H1 (cell line): Measurements from ENCODE around the gene HECTD1. TPM values are rescaled to one million over a fixed set of nuclear protein-coding genes. Genes with fewer than 3 reads are reported as not detected.

Source experiments
- CTCF ChIA-PET: fragments of 300-600 bp; sonication (Branson Sonifier 250); formaldehyde crosslinking; loops from one replicate; lab custom pipeline; 2021; ENCODE audit not compliant: partially characterized antibody; lab: Charles Lee
- POLR2A ChIA-PET: fragments of 300-600 bp; sonication (Branson Sonifier 250); formaldehyde crosslinking; loops from one replicate; lab custom pipeline; 2021; ENCODE audit warnings: inconsistent platforms; ENCODE audit not compliant: partially characterized antibody; lab: Charles Lee
- DNase-seq, 2 experiments: peaks; one replicate each; pipeline versions ENCODE4 v3.0.0 to v3.0.0-alpha.2; 2010 to 2022; ENCODE audit warnings: low spot score in 2 of 2, low read depth in 1 of 2, mixed read lengths in 1 of 2
- FAIRE-seq: peaks from 2 replicates; lab custom pipeline; 2011; peaks lifted over from hg19 to GRCh38; lab: Jason Lieb, UNC
- H2AFZ ChIP-seq: 2 replicates; pipeline ENCODE4 v1.8.1; 2012; ENCODE audit warnings: low read length, inconsistent platforms
- H2AK5ac ChIP-seq: 2 replicates; pipeline ENCODE4 v1.6.1; 2013; ENCODE audit warnings: low read depth, low read length
- H2BK120ac ChIP-seq: replicated peaks from 2 replicates; pipeline ENCODE3; 2013; ENCODE audit warnings: low read depth, low read length, inconsistent platforms
- H2BK12ac ChIP-seq: 2 replicates; pipeline ENCODE4 v1.6.1; 2013; ENCODE audit warnings: low read depth, low read length
- H2BK15ac ChIP-seq: 2 replicates; pipeline ENCODE4 v1.6.1; 2013; ENCODE audit warnings: low read length
- H2BK20ac ChIP-seq: 2 replicates; pipeline ENCODE4 v1.6.1; 2013; ENCODE audit warnings: low read length
- H2BK5ac ChIP-seq: 2 replicates; pipeline ENCODE4 v1.6.1; 2013; ENCODE audit warnings: low read depth, low read length
- H3K14ac ChIP-seq: 2 replicates; pipeline ENCODE4 v1.6.1; 2013; ENCODE audit warnings: inconsistent platforms; ENCODE audit not compliant: insufficient read length
- H3K18ac ChIP-seq: 2 replicates; pipeline ENCODE4 v1.6.1; 2013; ENCODE audit warnings: low read length; ENCODE audit errors: extremely low read depth
- H3K23ac ChIP-seq: 2 replicates; pipeline ENCODE4 v1.6.1; 2013; ENCODE audit warnings: inconsistent platforms; ENCODE audit not compliant: insufficient read length
- H3K23me2 ChIP-seq: 2 replicates; pipeline ENCODE4 v1.6.1; 2013; ENCODE audit warnings: low read depth, low read length
- H3K27ac ChIP-seq: 2 replicates; pipeline ENCODE4 v1.6.1; 2011; ENCODE audit warnings: low read depth, low read length, inconsistent platforms
- H3K27me3 ChIP-seq, 4 experiments: replicated peaks in 1 of 4; 1 replicate in 1 of 4; 2 replicates in 3 of 4; pipeline versions ENCODE4 v1.6.1 to v1.8.1; 2011 to 2013; ENCODE audit warnings: low read length in 3 of 4, mild to moderate bottlenecking in 3 of 4, inconsistent platforms in 2 of 4, mixed read lengths in 2 of 4, moderate library complexity in 1 of 4; ENCODE audit not compliant: control insufficient read depth in 3 of 4, insufficient read depth in 3 of 4; ENCODE audit errors: extremely low read depth in 1 of 4
- H3K36me3 ChIP-seq, 4 experiments: 2 replicates each; pipeline versions ENCODE4 v1.6.1 to v1.8.1; 2011 to 2013; ENCODE audit warnings: mild to moderate bottlenecking in 4 of 4, low read length in 3 of 4, moderate library complexity in 2 of 4, control low read depth in 1 of 4, inconsistent platforms in 1 of 4; ENCODE audit not compliant: insufficient read depth in 4 of 4, control insufficient read depth in 2 of 4
- H3K4ac ChIP-seq: replicated peaks from 2 replicates; pipeline ENCODE3; 2013; ENCODE audit warnings: low read length, low read depth, mixed read lengths, inconsistent platforms; ENCODE audit not compliant: insufficient read length
- H3K4me1 ChIP-seq, 4 experiments: replicated peaks in 1 of 4; 1 replicate in 1 of 4; 2 replicates in 3 of 4; pipeline versions ENCODE4 v1.6.1 to v1.8.1; 2011 to 2013; ENCODE audit warnings: low read length in 3 of 4, inconsistent platforms in 2 of 4, mixed read lengths in 1 of 4; ENCODE audit not compliant: insufficient read depth in 4 of 4, control insufficient read depth in 3 of 4
- H3K4me2 ChIP-seq, 2 experiments: 2 replicates each; pipeline versions ENCODE4 v1.6.1 to v1.8.1; 2011 to 2013; ENCODE audit warnings: low read depth in 2 of 2, low read length in 2 of 2, control low read depth in 1 of 2, inconsistent platforms in 1 of 2, mild to moderate bottlenecking in 1 of 2; ENCODE audit not compliant: insufficient read depth in 1 of 2
- H3K4me3 ChIP-seq, 4 experiments: fragments of 200-600, 300-600 bp in 1 of 4; sonication (generic), shearing (Covaris generic), sonication (Bioruptor Twin) in 1 of 4; 2 replicates each; pipeline versions ENCODE4 v1.5.1 to v1.8.1; 2011 to 2016; ENCODE audit warnings: low read length in 4 of 4, low read depth in 3 of 4, control low read depth in 2 of 4, inconsistent platforms in 2 of 4, mild to moderate bottlenecking in 2 of 4, mixed read lengths in 1 of 4, moderate library complexity in 1 of 4; ENCODE audit not compliant: insufficient read depth in 2 of 4; ENCODE audit errors: extremely low read depth in 1 of 4
- H3K56ac ChIP-seq: replicated peaks from 2 replicates; pipeline ENCODE3; 2013; ENCODE audit warnings: low read depth, mild to moderate bottlenecking, mixed read lengths, low read length, inconsistent platforms; ENCODE audit not compliant: insufficient read length
- H3K79me1 ChIP-seq: 2 replicates; pipeline ENCODE4 v1.6.1; 2013; ENCODE audit warnings: low read depth, low read length, control low read depth
- H3K79me2 ChIP-seq, 2 experiments: 2 replicates each; pipeline versions ENCODE4 v1.6.1 to v1.8.1; 2012 to 2013; ENCODE audit warnings: low read length in 2 of 2, mild to moderate bottlenecking in 2 of 2, inconsistent platforms in 1 of 2; ENCODE audit not compliant: insufficient read depth in 2 of 2, control insufficient read depth in 1 of 2
- H3K9ac ChIP-seq, 4 experiments: replicated peaks in 1 of 4; 1 replicate in 1 of 4; 2 replicates in 3 of 4; pipeline versions ENCODE4 v1.6.1 to v1.8.1; 2011 to 2013; ENCODE audit warnings: low read depth in 3 of 4, low read length in 3 of 4, control low read depth in 2 of 4, mild to moderate bottlenecking in 2 of 4, moderate library complexity in 2 of 4, inconsistent platforms in 1 of 4; ENCODE audit errors: extremely low read depth in 1 of 4
- H3K9me3 ChIP-seq, 2 experiments: 2 replicates each; pipeline versions ENCODE4 v1.6.1 to v1.8.1; 2012 to 2013; ENCODE audit warnings: mild to moderate bottlenecking in 2 of 2, moderate library complexity in 2 of 2, control low read depth in 1 of 2, inconsistent platforms in 1 of 2, low read depth in 1 of 2, low read length in 1 of 2, mixed read lengths in 1 of 2; ENCODE audit not compliant: insufficient read depth in 2 of 2
- H4K20me1 ChIP-seq, 2 experiments: replicated peaks in 1 of 2; 2 replicates each; pipeline versions ENCODE3 to v1.8.1; 2011 to 2013; ENCODE audit warnings: inconsistent platforms in 2 of 2, low read length in 2 of 2, mild to moderate bottlenecking in 1 of 2; ENCODE audit not compliant: insufficient read depth in 2 of 2, control insufficient read depth in 1 of 2
- H4K5ac ChIP-seq: 2 replicates; pipeline ENCODE4 v1.6.1; 2013; ENCODE audit warnings: low read length, low read depth, mixed read lengths, inconsistent platforms; ENCODE audit not compliant: insufficient read length
- H4K8ac ChIP-seq: 2 replicates; pipeline ENCODE4 v1.8.0; 2013; ENCODE audit warnings: mild to moderate bottlenecking, moderate library complexity, low read length, inconsistent platforms; ENCODE audit not compliant: insufficient read depth; ENCODE audit errors: extremely low read depth
- H4K91ac ChIP-seq: replicated peaks from 2 replicates; pipeline ENCODE3; 2013; ENCODE audit warnings: low read length, mixed read lengths, inconsistent platforms; ENCODE audit not compliant: insufficient read length
- ASH2L ChIP-seq: fragments of 200-600, 300-600 bp; sonication (generic); IDR thresholded peaks from one replicate; pipeline ENCODE4 v1.7.1; 2017; ENCODE audit warnings: low read length
- CBX8 ChIP-seq: fragments of 300-800, 300-1000 bp; sonication (generic); IDR thresholded peaks from 2 replicates; pipeline ENCODE4 v1.7.1; 2016; ENCODE audit warnings: low read depth, low read length, borderline replicate concordance
- CEBPB ChIP-seq: IDR thresholded peaks from 2 replicates; pipeline ENCODE4 v1.6.1; 2012; ENCODE audit warnings: low read depth, low read length
- CHD2 ChIP-seq: IDR thresholded peaks from 2 replicates; pipeline ENCODE4 v1.6.1; 2012; ENCODE audit warnings: low read length, improper control_type of control experiment
- GTF2F1 ChIP-seq: IDR thresholded peaks from 2 replicates; pipeline ENCODE4 v1.6.1; 2012; ENCODE audit warnings: low read depth, low read length, improper control_type of control experiment, borderline replicate concordance
- JUN ChIP-seq: IDR thresholded peaks from 2 replicates; pipeline ENCODE4 v1.6.1; 2011; ENCODE audit warnings: low read depth, mild to moderate bottlenecking, improper control_type of control experiment, low read length
- NANOG ChIP-seq: IDR thresholded peaks from 2 replicates; pipeline ENCODE4 v1.6.1; 2011; ENCODE audit warnings: low read length, low read depth, mild to moderate bottlenecking, inconsistent platforms; ENCODE audit not compliant: insufficient read depth, poor library complexity, severe bottlenecking
- RAD21 ChIP-seq, 2 experiments: IDR thresholded peaks in 1 of 2; conservative IDR thresholded peaks in 1 of 2; 2 replicates each; pipeline ENCODE4 v1.6.1; 2011; ENCODE audit warnings: low read depth in 2 of 2, low read length in 2 of 2, improper control_type of control experiment in 1 of 2, inconsistent platforms in 1 of 2, mild to moderate bottlenecking in 1 of 2, moderate library complexity in 1 of 2
- SIX5 ChIP-seq: IDR thresholded peaks from 2 replicates; pipeline ENCODE4 v1.6.1; 2011; ENCODE audit warnings: mild to moderate bottlenecking, low read depth, low read length
- WGBS, 2 experiments: shearing (Covaris generic) in 1 of 2; methylation state at CpG; one replicate each; pipeline versions ENCODE4 v1.1.6 to v1.1.7; 2013 to 2015; ENCODE audit warnings: low lambda C conversion rate in 2 of 2, mixed read lengths in 2 of 2, inconsistent platforms in 1 of 2, low coverage in 1 of 2, missing lambda C conversion rate in 1 of 2; ENCODE audit not compliant: insufficient replicate concordance in 2 of 2, insufficient coverage in 1 of 2, insufficient read length in 1 of 2; ENCODE audit errors: extremely low coverage in 1 of 2, missing lambda C conversion rate in 1 of 2; 5-methylcytosine and 5-hydroxymethylcytosine counted together
- polyA plus RNA-seq, 7 experiments: library from polyadenylated mRNA; depleted of rRNA in 3 of 7; stranded (reverse) in 5 of 7; unstranded in 2 of 7; fragments of >200 nt in 5 of 7; fragments of 200-250 nt in 2 of 7; gene quantifications; 1 replicate in 5 of 7; 2 replicates in 1 of 7; 4 replicates in 1 of 7; pipeline versions ENCODE4 v1.2.1 to v1.2.3, GENCODE V29; 2011 to 2013; ENCODE audit warnings: missing spikeins in 2 of 7, mixed read lengths in 2 of 7
- total RNA-seq: library from RNA; stranded (reverse); fragmentation: NEBNext Ultra II Directional; extraction: Animal tissue kit (Norgen Biotek cat#: 25700); gene quantifications from 2 replicates; pipeline ENCODE4 v1.2.1, GENCODE V29; 2021
- TF ChIP-seq, protein P1 (sequence below): IDR thresholded peaks from 2 replicates; pipeline ENCODE4 v1.6.1; 2012; ENCODE audit warnings: inconsistent platforms
- TF ChIP-seq, protein P2 (sequence below): IDR thresholded peaks from 2 replicates; pipeline ENCODE4 v1.6.1; 2012; ENCODE audit warnings: inconsistent platforms

Gene HECTD1
- total and polyA plus RNA-seq, 2 of the 8 experiments (the other 6 are each of a cell fraction or from before 2014, with no cell fraction given) = 44.7 to 105 TPM

DNA sequence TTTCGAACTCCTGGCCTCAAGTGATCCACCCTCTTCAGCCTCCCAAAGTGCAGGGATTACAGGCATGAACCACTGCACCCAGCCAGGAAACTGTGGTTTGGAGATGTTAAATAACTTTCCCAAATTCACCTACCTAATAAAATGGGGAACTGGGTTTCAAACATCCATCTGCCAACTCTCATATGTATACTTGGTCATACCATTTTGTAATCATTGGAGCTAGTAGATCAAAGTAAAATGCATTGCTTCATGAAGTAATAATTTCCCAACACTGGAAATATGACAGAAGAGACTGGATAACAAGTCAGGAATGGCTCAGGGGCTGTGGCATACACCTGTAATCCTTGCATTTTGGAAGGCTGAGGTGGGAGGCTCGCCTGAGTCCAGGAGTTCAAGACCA is 5.3 kb upstream of the HECTD1 start:
- TF ChIP-seq, protein P1, sequence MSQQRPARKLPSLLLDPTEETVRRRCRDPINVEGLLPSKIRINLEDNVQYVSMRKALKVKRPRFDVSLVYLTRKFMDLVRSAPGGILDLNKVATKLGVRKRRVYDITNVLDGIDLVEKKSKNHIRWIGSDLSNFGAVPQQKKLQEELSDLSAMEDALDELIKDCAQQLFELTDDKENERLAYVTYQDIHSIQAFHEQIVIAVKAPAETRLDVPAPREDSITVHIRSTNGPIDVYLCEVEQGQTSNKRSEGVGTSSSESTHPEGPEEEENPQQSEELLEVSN = no peak
- TF ChIP-seq ASH2L (no peak), SIX5 (no peak), NANOG (no peak), CBX8 (no peak), RAD21 (IDR thresholded peaks at IDR 0.05 in 1 of 2, conservative IDR thresholded peaks at IDR 0.05 in 1 of 2; ENCODE audit: low read depth in 2 of 2, low read length in 2 of 2) (no peak), JUN (no peak), CEBPB (no peak), GTF2F1 (no peak), CHD2 (no peak)
- TF ChIP-seq, protein P2, sequence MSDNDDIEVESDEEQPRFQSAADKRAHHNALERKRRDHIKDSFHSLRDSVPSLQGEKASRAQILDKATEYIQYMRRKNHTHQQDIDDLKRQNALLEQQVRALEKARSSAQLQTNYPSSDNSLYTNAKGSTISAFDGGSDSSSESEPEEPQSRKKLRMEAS = no peak
- no peak overlapping the region for H2AFZ ChIP-seq
- CTCF ChIA-PET = interaction anchor here (0.9 kb wide), 1 partner anchor 117 kb away, joined by 3 read pairs; no protein-coding TSS in a partner anchor
- no peak overlapping the region for H3K23ac ChIP-seq
- no peak overlapping the region for H2AK5ac ChIP-seq
- DNase-seq = no peak
- H2BK5ac ChIP-seq = no peak overlapping the region
- H2BK120ac ChIP-seq = no peak overlapping the region
- 85% methylated on average over 2 of the region's 2 CpGs; no CpG with 5 or more reads in 1 of the 2 experiments for WGBS, 2 experiments
- H3K36me3 ChIP-seq = no peaks in the 10 kb centered on the region
- no peak overlapping the region for H2BK15ac ChIP-seq
- H3K4ac ChIP-seq = no peak overlapping the region
- H2BK12ac ChIP-seq = no peak overlapping the region
- no peak for FAIRE-seq
- peaks cover 5% of the 10 kb centered on the region for H3K23me2 ChIP-seq
- H3K79me2 ChIP-seq = no peaks in the 10 kb centered on the region
- H3K27me3 ChIP-seq = no peaks in the 10 kb centered on the region
- H3K4me1 ChIP-seq = no peaks in the 10 kb centered on the region; a peak in 1 of 7 replicates
- POLR2A ChIA-PET = no interaction called here
- H3K79me1 ChIP-seq = no peaks in the 10 kb centered on the region
- no peak overlapping the region for H2BK20ac ChIP-seq
- no peak overlapping the region for H3K18ac ChIP-seq
- no peak overlapping the region for H3K14ac ChIP-seq
- H3K27ac ChIP-seq = no peak overlapping the region
- no peak overlapping the region for H4K5ac ChIP-seq
- no peak overlapping the region for H4K91ac ChIP-seq
- H4K20me1 ChIP-seq = no peaks in the 10 kb centered on the region
- H3K9me3 ChIP-seq = no peaks in the 10 kb centered on the region
- no peak overlapping the region for H3K9ac ChIP-seq
- H3K56ac ChIP-seq = no peak overlapping the region
- H4K8ac ChIP-seq = no peak overlapping the region
- no peak overlapping the region for H3K4me3 ChIP-seq
- no peak overlapping the region for H3K4me2 ChIP-seq
